ENCODE measurements around the gene GNB1L. TPM values are rescaled to one million over a fixed set of nuclear protein-coding genes. Genes with fewer than 3 reads are reported as not detected.

GNB1L gene
- total RNA-seq, 1 donor = 5.2 TPM

DNA sequence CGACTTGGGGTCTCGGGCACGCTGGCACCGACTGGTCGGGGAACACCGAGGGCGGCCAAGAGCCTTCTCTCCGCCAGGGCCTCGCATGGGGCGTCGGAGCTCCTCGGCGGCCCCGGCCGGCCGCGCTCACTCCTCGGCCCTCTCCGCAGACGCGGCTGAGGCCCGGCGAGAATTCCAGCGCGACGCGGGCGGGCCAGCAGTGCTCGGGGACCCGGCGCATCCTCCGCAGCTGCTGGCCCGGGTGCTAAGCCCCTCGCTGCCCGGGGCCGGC is 88.5 kb downstream of the GNB1L start:
- no peak overlapping the region for H3K4me3 ChIP-seq (ENCODE audit: low read depth, low read length)
- TF ChIP-seq, protein P1, sequence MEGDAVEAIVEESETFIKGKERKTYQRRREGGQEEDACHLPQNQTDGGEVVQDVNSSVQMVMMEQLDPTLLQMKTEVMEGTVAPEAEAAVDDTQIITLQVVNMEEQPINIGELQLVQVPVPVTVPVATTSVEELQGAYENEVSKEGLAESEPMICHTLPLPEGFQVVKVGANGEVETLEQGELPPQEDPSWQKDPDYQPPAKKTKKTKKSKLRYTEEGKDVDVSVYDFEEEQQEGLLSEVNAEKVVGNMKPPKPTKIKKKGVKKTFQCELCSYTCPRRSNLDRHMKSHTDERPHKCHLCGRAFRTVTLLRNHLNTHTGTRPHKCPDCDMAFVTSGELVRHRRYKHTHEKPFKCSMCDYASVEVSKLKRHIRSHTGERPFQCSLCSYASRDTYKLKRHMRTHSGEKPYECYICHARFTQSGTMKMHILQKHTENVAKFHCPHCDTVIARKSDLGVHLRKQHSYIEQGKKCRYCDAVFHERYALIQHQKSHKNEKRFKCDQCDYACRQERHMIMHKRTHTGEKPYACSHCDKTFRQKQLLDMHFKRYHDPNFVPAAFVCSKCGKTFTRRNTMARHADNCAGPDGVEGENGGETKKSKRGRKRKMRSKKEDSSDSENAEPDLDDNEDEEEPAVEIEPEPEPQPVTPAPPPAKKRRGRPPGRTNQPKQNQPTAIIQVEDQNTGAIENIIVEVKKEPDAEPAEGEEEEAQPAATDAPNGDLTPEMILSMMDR (IDR thresholded peaks at IDR 0.05; ENCODE audit: insufficient read depth, low read length) = no peak
- DNase-seq (ENCODE audit: low read depth) = no peak

DNA sequence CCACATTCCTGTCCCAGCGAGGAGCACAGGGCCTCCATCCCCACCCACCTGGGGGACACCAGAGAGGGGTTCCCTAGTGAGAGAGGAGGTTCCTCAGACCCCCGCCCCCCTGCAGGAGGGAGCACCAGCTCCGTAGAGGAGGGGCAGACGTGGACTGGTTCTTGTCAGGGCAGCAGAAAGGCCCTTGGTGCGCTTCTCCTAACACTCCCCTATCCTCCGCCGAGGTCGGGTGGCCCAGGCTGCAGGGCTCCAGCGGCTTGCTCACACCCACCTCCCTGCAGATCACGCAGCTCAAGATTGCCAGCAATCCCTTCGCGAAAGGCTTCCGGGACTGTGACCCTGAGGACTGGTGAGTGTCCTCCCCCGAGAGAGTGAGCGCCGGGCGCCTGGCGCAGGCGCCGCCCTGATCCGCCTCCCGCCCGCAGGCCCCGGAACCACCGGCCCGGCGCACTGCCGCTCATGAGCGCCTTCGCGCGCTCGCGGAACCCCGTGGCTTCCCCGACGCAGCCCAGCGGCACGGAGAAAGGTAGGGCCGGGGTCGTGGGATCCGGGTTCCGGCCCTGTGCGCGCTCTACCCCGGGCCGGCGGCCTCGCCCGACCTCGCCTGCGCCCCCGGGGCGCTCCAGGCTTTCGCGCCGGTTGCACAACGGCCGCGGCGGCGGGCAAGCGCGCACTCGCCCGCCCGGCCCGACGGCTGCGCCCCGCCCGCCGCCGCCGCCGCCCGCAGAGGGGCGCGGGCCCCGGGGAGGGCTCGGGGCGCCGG is 89.0 kb downstream of the GNB1L start:
- TF ChIP-seq, protein P1 (IDR thresholded peaks at IDR 0.05; ENCODE audit: insufficient read depth, low read length) = no peak
- DNase-seq (ENCODE audit: low read depth) = no peak
- H3K4me3 ChIP-seq (ENCODE audit: low read depth, low read length) = no peak overlapping the region

DNA sequence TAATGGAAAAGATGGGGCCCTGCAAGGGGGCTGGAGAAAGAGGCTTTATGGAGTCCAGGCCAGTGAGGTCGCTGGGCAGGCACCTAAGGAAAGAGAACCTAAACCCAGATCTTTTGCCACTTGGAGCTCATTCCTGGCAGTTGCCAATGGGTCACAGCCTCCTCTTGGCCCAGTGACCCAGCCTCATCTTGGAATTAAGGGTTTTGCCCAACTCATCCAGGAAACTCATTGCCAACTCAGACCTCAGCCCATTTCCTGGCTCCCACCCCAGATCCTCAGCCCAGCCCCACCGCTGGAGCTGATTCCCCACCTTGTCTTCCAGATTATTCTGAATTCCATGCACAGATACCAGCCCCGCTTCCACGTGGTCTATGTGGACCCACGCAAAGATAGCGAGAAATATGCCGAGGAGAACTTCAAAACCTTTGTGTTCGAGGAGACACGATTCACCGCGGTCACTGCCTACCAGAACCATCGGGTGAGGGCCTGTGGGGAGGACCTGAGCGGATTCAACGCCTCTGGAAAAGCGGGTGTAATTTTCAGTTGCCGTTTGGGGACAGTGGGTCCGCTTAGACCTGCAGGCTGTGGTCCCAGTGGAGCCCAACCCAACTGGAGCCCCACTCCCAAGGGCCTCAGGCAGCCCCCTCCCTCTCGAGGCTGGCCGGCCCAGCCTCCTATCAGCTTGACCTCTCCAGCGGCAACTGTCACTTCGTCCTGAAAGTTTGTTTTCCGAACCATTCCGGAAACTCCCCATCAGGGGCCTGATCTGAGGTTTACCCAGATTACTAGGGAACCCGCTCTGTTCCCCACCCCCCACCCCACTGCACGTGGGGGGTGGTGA is 89.8 kb downstream of the GNB1L start:
- no peak for DNase-seq (ENCODE audit: low read depth)
- H3K4me3 ChIP-seq (ENCODE audit: low read depth, low read length) = no peak overlapping the region
- TF ChIP-seq, protein P1 (IDR thresholded peaks at IDR 0.05; ENCODE audit: insufficient read depth, low read length) = no peak

DNA sequence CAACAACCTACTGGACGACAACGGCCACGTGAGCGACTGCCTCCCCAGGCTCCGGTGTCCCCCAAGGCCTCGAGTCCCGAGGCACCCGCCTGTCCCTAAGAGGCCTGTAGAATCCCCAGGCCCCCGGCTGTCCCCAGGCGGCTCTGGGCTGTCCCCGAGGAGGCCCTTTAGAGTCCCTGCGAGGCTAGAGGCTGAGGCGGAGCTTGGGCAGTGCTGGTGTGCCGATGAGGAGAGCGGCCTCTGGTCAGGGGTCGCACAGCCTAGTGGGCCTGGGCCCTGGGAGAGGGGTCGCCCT is 90.4 kb downstream of the GNB1L start:
- TF ChIP-seq, protein P1 (IDR thresholded peaks at IDR 0.05; ENCODE audit: insufficient read depth, low read length) = no peak
- DNase-seq (ENCODE audit: low read depth) = no peak
- H3K4me3 ChIP-seq (ENCODE audit: low read depth, low read length) = no peak overlapping the region

GRCh38 chr22:19763458-19764298 is 91.0 kb downstream of the GNB1L start:
- TF ChIP-seq, protein P1 (IDR thresholded peaks at IDR 0.05; ENCODE audit: insufficient read depth, low read length) = no peak
- no peak overlapping the region for H3K4me3 ChIP-seq (ENCODE audit: low read depth, low read length)
- no peak for DNase-seq (ENCODE audit: low read depth)

DNA sequence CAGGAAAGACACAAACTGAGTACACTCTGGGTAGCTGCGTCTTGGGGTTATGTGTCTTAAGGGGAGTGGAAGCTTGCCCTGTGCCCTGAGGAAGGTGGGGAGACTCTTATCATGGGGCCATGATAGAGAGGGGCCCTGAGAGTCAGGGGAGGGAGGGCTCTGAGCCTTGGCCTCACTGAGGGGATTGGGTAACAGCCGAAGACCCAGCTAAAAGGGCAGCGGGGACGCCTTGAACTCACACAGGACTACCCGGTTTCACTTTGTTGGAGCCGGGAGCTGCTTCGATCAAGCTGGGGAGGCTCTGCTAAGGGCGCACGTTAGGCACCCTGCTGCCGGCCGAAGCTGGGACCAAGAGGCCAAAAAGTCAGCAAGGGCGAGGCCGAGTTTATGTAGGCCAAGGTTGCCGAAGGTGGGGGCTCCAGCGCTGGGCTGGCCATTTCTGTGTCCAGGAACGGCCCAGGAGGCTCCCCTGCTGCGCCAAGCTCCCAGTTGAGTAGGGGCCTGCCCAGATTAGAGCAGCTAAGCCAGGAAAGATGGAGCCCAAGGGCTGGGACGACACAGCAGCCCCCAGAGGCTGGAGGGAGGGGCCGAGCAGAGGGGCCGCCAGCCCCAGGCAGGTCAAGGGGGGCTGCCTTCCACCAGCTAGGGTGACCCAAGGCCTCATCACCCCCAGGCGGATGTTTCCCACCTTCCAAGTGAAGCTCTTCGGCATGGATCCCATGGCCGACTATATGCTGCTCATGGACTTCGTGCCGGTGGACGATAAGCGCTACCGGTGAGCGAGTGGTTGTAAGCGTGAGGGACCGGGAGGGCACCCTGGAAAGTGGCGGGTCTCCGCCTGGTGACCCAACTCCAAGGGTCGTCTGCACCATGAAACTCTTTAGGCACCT is 91.9 kb downstream of the GNB1L start:
- DNase-seq (ENCODE audit: low read depth) = no peak
- TF ChIP-seq, protein P1 (IDR thresholded peaks at IDR 0.05; ENCODE audit: insufficient read depth, low read length) = no peak
- peak overlapping the region; percentile 41 for H3K4me3 ChIP-seq (ENCODE audit: low read depth, low read length)
